CD4-positive, alpha-beta T cell treated with Interleukin-4 for 1 hour (primary cell): ENCODE data around the gene PLCB1.

Experiments
- DNase-seq, 2 donors: peaks; one replicate each; pipeline ENCODE4 v3.0.0-alpha.2; 2020 to 2022

The PLCB1 gene

DNA sequence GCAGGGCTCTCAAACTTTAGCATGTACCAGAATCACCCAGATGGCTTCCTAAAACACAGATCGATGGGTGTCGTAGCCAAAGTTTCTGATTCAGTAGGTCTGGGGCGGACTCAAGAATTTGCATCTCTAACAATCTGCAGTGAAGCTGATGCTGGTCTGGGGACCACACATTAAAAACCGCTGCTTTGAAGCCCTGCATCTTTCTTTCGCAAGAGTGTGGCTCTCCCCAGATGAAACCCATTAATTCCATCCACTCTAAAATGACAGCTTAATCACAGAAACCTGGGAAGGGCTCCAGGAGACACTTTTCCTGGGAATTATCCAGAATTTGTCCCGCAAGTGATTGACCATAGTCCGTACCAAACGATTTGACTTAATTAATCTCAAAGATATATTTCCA is 617.0 kb downstream of the PLCB1 start:
- DNase-seq, result no peak

DNA sequence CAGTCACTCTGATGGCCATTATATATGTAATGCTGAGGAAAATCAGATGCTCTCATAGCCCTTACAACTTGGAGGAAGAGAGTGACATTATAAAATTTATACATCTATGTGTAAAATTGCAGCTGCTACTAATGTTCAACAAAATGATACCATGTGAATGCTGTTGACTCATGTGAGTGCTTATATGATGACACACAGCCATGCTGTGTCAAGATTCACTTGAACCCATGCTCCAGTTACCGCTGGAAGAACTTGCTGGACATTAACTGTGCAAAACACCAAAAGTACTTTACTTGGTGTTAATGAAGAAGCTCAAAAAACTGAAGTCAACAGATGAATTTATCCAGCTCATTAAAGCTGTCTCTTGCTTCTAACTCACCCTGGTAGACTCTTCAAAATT is 617.9 kb downstream of the PLCB1 start:
- DNase-seq, result no peak

- DNase-seq, result no peak
Measured at GRCh38 chr20:8755340-8756118, 623.5 kb downstream of the PLCB1 start.

DNA sequence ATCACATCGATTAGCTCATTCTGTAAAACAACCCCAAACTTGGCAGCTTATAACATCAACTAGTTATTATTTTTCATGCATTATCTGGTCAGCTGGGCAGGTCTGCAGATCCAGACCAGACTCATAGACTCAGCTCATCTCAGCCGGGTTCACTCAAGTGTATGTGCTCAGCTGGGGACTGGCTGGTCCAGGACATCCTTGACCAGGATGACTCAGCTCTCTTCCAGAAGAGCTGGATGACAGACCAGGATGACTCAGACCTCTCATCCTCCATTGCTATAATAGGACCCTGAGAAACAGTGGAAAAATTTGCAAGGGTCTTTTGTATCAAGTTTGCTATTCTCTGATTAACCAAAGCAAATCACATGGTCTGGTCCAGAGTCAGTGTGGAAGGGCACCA is 624.3 kb downstream of the PLCB1 start:
- no peak for DNase-seq

DNA sequence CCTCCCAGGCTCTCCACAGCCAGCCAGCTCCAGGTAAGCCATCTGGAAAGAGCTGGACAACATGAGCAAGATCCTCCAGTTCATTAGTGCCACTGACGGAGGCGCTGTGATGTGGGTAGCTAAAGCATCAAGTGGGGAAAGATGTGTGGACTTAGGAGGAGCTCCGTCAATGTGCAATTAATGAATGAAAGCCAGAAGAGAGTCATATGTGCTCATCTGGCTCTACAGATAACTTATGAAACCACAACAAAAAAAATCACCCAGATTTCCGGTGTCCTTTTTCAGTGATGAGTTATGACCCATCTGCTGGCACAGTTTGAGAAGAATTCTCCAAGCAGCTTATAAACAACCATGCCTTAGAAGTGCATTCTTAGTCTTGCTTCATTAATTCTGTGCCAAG is 625.1 kb downstream of the PLCB1 start:
- no peak for DNase-seq

GRCh38 chr20:8764344-8764962 is 632.4 kb downstream of the PLCB1 start:
- no peak for DNase-seq

- DNase-seq, result no peak
Measured at GRCh38 chr20:8766868-8767390, 634.9 kb downstream of the PLCB1 start.

DNA sequence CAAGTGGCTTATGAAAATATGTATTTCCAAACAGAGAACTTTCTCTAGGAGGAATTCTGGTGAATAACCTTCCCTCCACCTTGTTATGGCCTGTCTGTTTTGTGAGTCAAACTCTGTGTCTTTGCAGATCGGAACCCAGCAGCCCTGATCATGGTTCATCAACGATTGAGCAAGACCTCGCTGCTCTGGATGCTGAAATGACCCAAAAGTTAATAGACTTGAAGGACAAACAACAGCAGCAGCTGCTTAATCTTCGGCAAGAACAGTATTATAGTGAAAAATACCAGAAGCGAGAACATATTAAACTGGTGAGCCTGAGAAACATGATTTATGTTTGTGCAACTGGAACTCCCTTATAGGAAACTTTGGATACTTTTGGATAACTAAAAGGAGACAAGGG is 642.3 kb downstream of the PLCB1 start:
- no peak for DNase-seq

GRCh38 chr20:8777911-8778310 is 645.8 kb downstream of the PLCB1 start:
- DNase-seq, result no peak

- DNase-seq, result no peak
Measured at GRCh38 chr20:8778387-8778786, 646.3 kb downstream of the PLCB1 start.

DNA sequence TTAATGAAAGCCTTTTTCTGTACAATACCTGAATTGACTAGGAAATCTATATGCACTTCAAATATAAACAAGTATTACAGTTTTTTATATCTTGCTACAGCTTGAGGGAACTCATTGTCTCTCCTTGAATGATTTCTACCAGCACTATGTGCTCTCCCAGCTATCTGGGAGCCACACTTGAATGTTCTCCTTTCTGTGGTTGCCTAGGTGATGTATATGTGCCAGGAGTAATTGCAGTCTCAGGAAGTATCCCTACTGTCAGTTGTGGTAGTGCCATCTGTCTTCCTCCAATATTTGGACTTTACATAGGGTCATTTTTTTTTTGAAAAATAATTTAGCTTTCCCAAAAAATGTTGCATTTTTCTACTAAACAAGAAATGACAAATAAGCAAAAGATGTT is 648.8 kb downstream of the PLCB1 start:
- DNase-seq, result no peak

GRCh38 chr20:8782804-8783203 is 650.7 kb downstream of the PLCB1 start:
- DNase-seq, result no peak

- no peak for DNase-seq
Measured at GRCh38 chr20:8783734-8784133, 651.7 kb downstream of the PLCB1 start.

GRCh38 chr20:8786383-8786782 is 654.3 kb downstream of the PLCB1 start:
- DNase-seq, result no peak

DNA sequence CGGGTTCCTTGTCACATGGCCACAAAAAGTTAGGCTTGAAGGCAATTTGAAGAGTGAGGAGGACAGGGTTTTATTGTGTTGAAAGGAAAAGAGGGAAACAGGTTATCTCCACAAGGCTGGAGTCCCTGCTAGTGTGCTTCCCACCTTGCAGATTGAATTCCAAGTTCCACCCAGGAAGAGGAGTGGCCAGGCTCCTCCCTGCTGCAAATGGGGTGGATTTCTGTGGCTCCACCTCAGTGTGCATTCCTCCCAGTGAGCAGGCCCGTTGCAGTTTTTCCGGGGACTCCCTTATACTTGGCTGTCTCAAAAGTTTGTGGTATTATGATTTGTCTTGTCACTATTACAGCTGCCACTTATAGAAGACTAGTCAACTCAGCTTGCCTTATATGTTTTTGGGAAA is 655.0 kb downstream of the PLCB1 start:
- DNase-seq, result no peak

GRCh38 chr20:8788275-8788674 is 656.2 kb downstream of the PLCB1 start:
- DNase-seq, result no peak

DNA sequence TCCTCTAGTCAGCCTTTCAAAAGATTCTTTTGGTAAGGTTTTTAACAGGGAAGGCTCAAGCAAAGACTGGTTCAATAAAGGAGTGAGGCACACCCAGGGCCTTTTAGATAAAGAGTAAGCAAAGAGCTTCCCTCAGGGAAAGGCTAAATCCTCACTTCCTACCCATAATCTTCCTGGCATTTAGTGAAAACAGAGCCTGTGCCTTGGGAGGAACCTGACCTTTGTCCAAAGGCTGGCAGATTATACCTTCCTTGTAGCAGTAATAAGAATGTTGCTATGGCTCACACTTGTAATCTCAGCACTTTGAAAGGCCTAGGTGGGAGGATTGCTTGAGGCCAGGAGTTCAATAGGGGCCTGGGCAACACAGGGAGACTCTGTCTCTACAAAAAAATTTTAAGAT is 656.8 kb downstream of the PLCB1 start:
- DNase-seq, result no peak

DNA sequence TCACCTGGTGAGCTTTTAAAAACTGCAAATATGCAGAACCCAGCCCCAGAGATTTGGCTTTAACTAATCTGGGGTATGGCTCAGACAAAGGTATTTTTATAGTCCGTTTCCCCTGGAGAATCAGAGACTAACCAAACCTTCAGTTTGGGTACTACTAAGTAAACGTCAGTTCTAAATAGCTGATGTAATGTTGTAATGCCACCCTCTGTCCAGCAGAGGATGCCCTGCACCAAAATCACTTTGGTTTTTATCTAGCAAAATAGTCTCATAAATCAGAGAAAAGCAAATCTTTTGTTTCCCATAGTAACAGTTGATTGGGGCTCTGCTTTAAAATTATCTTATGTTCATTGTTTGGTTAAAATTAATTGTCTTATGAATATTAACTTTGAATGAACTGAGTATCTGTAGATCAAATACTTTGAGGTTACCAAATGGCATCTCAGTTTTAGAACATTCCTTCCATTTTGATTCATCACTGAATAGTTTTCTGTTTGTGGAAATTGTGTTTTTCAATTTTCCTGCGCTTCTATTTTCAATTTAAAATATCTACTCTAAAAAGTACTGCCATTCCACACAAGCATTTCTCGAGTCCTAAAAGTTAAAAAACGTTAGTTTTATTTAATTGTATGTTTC is 658.5 kb downstream of the PLCB1 start:
- DNase-seq, result peak in 1 of 2 donors; percentile 5

GRCh38 chr20:8795404-8795803 is 663.3 kb downstream of the PLCB1 start:
- DNase-seq, result no peak

GRCh38 chr20:8796088-8796660 is 664.1 kb downstream of the PLCB1 start:
- DNase-seq, result no peak

GRCh38 chr20:8798505-8798904 is 666.4 kb downstream of the PLCB1 start:
- no peak for DNase-seq

DNA sequence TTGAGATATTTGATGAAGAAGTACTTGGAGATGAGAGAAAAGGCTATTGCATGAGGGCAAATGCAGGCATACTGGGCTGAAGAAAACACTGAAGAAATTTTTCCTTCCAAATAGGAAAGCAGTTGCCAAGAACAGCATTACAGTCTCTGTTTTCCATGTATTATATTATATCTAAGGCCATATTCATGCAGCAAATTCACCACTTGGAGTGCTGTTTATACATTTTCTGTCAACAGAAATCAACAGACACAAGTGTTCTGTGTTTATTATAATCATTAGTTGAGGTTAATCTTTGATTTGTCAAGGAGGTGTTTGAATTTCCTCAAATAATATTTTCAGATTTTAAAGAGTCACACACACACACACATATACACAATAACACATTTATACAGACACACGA is 668.0 kb downstream of the PLCB1 start:
- no peak for DNase-seq

DNA sequence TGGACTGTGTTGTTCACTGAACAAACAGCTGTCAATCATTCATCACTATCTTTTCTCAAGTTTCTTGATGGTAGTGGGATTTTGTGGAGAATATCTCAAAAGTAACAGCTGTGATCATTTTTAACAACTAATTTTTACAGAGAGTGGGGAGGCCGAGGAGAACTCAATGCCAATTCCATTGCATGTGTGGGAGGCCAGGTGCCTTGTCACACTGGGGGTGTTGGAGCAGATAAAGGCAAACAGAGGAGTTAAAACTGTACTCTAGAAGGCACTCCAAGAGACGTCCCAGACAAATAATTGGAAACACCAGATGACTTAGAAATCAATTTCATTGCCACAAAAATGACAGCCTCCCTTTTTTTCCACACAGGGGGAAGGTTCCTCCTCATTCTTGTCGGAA is 669.6 kb downstream of the PLCB1 start:
- no peak for DNase-seq

GRCh38 chr20:8803065-8803464 is 671.0 kb downstream of the PLCB1 start:
- DNase-seq, result no peak
